ENCODE results near the gene STEAP2.
A peak's percentile ranks its signal among the peaks of the same experiment; 100 is the strongest.

Gene STEAP2

DNA sequence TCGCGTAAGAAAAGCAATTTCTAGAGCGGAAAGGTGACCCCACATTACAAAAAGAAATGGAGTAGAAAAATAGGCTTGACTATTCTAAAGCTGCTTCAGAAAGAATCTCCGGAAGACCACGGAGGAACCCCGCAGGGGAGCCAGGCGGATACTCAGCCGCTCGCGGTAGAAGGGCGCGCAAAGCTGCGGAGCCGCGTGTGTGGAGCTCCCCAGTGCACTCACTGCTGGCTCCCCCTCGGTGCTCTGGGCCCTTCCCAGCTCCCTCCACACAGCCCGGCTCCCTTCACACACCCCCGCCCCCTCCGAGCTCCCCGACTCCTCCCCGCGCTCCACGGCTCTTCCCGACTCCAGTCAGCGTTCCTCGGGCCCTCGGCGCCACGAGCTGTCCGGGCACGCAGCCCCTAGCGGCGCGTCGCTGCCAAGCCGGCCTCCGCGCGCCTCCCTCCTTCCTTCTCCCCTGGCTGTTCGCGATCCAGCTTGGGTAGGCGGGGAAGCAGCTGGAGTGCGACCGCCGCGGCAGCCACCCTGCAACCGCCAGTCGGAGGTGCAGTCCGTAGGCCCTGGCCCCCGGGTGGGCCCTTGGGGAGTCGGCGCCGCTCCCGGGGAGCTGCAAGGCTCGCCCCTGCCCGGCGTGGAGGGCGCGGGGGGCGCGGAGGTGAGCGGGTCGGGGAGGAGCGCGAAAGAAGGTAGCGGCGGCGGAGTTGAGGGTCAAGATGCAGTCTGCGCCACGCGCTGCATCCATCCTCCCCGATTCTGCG lies at the start of gene STEAP2:
STEAP2 (plus strand) TSS at position 350 of the 758 bp plus-strand sequence. CDS start 13,343 bp downstream, outside the sequence.
- Histone ChIP-seq H3K27ac (ENCODE audit: low read length) (no peak within 1 kb of the TSS), H3K9me3 (ENCODE audit: insufficient read depth, low read depth, low read length) (no peaks in the 10 kb centered on the region), H3K36me3 (ENCODE audit: insufficient read depth, low read depth, low read length) (no peaks in the 10 kb centered on the region), H3K4me3 (ENCODE audit: low read length) (peak within 1 kb of the TSS; percentile 89), H3K27me3 (ENCODE audit: insufficient read depth, low read length) (peaks cover 11% of the 10 kb centered on the region; the same call in 1 of the 2 replicates), H3K4me1 (ENCODE audit: insufficient read depth, low read length) (peaks cover 30% of the 10 kb centered on the region), H3K9ac (ENCODE audit: low read depth, low read length) (peak within 1 kb of the TSS; percentile 79; the same call in 1 of the 2 replicates)

GRCh38 chr7:90163534-90163933 lies 48.0 kb upstream of the STEAP2 start:
- Histone ChIP-seq H3K9me3 (ENCODE audit: insufficient read depth, low read depth, low read length) (no peaks in the 10 kb centered on the region), H3K9ac (ENCODE audit: low read depth, low read length) (no peak overlapping the region), H3K4me1 (ENCODE audit: insufficient read depth, low read length) (no peaks in the 10 kb centered on the region), H3K36me3 (ENCODE audit: insufficient read depth, low read depth, low read length) (no peaks in the 10 kb centered on the region), H3K4me3 (ENCODE audit: low read length) (no peak overlapping the region), H3K27ac (ENCODE audit: low read length) (no peak overlapping the region), H3K27me3 (ENCODE audit: insufficient read depth, low read length) (no peaks in the 10 kb centered on the region)

DNA sequence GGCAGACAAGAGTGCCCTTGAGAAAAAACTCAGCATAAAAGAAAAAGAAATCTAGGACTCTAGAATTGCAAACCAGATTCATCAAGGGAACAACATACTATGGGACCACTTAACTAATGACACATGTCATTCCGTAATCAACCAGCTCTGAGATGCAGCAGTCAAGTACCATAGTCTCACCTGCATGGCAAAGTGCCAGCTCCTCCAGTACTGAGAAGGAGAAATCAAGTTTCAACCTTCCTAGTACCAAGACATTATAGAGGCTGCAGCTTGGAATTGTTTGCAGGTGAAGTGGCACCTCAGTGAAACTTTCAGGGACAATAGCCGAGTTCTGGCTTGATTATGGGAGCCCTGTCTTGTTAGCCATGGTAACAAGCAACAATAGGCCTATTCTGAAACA lies 45.8 kb upstream of the STEAP2 start:
- no peak overlapping the region for H3K27ac ChIP-seq (ENCODE audit: low read length)
- H3K9me3 ChIP-seq (ENCODE audit: insufficient read depth, low read depth, low read length): no peaks in the 10 kb centered on the region
- no peaks in the 10 kb centered on the region for H3K27me3 ChIP-seq (ENCODE audit: insufficient read depth, low read length)
- no peaks in the 10 kb centered on the region for H3K4me1 ChIP-seq (ENCODE audit: insufficient read depth, low read length)
- H3K9ac ChIP-seq (ENCODE audit: low read depth, low read length): no peak overlapping the region
- H3K4me3 ChIP-seq (ENCODE audit: low read length): no peak overlapping the region
- H3K36me3 ChIP-seq (ENCODE audit: insufficient read depth, low read depth, low read length): no peaks in the 10 kb centered on the region

DNA sequence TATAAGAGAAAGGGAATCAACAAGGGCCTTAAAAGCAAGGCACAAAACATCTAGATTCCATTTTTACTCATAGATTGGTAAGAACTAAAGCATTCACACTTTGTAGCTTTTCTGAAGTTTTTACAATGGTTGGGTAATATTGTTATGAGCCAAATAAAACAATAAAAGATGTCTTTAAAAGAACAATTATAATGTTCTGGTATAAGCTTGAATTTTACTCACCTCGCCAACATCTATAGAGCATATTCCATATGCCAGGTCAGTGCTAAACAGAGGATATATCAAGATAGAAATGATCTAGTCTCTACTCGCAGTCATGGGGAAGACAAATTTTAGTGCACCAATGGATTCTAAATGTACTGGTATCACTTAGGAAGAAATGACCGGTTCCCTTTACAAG lies 45.4 kb upstream of the STEAP2 start:
- H3K27me3 ChIP-seq (ENCODE audit: insufficient read depth, low read length): no peaks in the 10 kb centered on the region
- no peaks in the 10 kb centered on the region for H3K36me3 ChIP-seq (ENCODE audit: insufficient read depth, low read depth, low read length)
- H3K4me3 ChIP-seq (ENCODE audit: low read length): no peak overlapping the region
- H3K9me3 ChIP-seq (ENCODE audit: insufficient read depth, low read depth, low read length): no peaks in the 10 kb centered on the region
- no peaks in the 10 kb centered on the region for H3K4me1 ChIP-seq (ENCODE audit: insufficient read depth, low read length)
- no peak overlapping the region for H3K9ac ChIP-seq (ENCODE audit: low read depth, low read length)
- H3K27ac ChIP-seq (ENCODE audit: low read length): no peak overlapping the region

DNA sequence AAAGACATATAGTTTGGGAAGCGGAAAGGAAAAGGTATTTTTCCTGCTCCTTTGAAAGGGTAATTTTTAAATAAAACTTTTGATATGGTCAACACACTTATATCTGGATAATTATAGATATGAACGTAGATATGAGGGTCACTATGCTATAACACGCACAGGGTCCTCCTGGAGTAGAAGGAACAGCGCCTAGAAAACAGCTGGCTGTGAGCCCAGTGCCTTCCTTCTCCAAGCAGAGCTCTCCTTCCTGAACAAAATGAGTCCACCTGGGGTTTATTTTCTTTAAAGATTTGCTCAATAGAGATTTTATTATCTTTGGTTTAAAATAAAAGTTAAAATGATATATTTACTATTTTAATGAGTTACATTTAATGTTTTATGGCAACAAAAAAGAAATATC lies 44.2 kb upstream of the STEAP2 start:
- Histone ChIP-seq H3K36me3 (ENCODE audit: insufficient read depth, low read depth, low read length) (no peaks in the 10 kb centered on the region), H3K9me3 (ENCODE audit: insufficient read depth, low read depth, low read length) (no peaks in the 10 kb centered on the region), H3K4me1 (ENCODE audit: insufficient read depth, low read length) (no peaks in the 10 kb centered on the region), H3K27me3 (ENCODE audit: insufficient read depth, low read length) (no peaks in the 10 kb centered on the region), H3K4me3 (ENCODE audit: low read length) (no peak overlapping the region), H3K27ac (ENCODE audit: low read length) (no peak overlapping the region), H3K9ac (ENCODE audit: low read depth, low read length) (no peak overlapping the region)

GRCh38 chr7:90169891-90170290 lies 41.6 kb upstream of the STEAP2 start:
- Histone ChIP-seq H3K4me1 (ENCODE audit: insufficient read depth, low read length) (no peaks in the 10 kb centered on the region), H3K27me3 (ENCODE audit: insufficient read depth, low read length) (no peaks in the 10 kb centered on the region), H3K9ac (ENCODE audit: low read depth, low read length) (no peak overlapping the region), H3K27ac (ENCODE audit: low read length) (no peak overlapping the region), H3K4me3 (ENCODE audit: low read length) (no peak overlapping the region), H3K36me3 (ENCODE audit: insufficient read depth, low read depth, low read length) (no peaks in the 10 kb centered on the region), H3K9me3 (ENCODE audit: insufficient read depth, low read depth, low read length) (no peaks in the 10 kb centered on the region)

- no peaks in the 10 kb centered on the region for H3K27me3 ChIP-seq (ENCODE audit: insufficient read depth, low read length)
- H3K27ac ChIP-seq (ENCODE audit: low read length): no peak overlapping the region
- H3K4me1 ChIP-seq (ENCODE audit: insufficient read depth, low read length): no peaks in the 10 kb centered on the region
- H3K9me3 ChIP-seq (ENCODE audit: insufficient read depth, low read depth, low read length): no peaks in the 10 kb centered on the region
- H3K4me3 ChIP-seq (ENCODE audit: low read length): no peak overlapping the region
- H3K9ac ChIP-seq (ENCODE audit: low read depth, low read length): no peak overlapping the region
- H3K36me3 ChIP-seq (ENCODE audit: insufficient read depth, low read depth, low read length): no peaks in the 10 kb centered on the region
Measured at GRCh38 chr7:90172121-90172520, 39.4 kb upstream of the STEAP2 start.

DNA sequence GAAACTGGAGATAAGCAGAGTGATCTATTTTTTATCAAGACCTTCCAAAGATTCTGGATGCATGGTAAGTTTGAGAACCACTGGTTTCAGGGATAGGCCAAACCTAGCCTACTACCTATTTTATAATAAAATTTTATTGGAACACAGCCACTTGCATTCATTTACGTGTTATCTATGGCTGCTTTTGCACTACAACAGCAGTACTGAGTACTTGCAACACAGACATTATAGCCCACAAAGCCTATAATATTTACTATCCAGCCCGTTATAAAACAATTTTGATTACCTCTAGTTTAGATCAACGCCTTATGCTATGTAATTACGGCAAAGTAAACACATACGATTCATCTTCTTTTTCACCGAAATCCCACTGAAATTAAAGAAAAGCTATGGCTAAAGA lies 38.9 kb upstream of the STEAP2 start:
- Histone ChIP-seq H3K36me3 (ENCODE audit: insufficient read depth, low read depth, low read length) (no peaks in the 10 kb centered on the region), H3K9me3 (ENCODE audit: insufficient read depth, low read depth, low read length) (no peaks in the 10 kb centered on the region), H3K4me3 (ENCODE audit: low read length) (no peak overlapping the region), H3K9ac (ENCODE audit: low read depth, low read length) (no peak overlapping the region), H3K27me3 (ENCODE audit: insufficient read depth, low read length) (no peaks in the 10 kb centered on the region), H3K27ac (ENCODE audit: low read length) (no peak overlapping the region), H3K4me1 (ENCODE audit: insufficient read depth, low read length) (no peaks in the 10 kb centered on the region)

GRCh38 chr7:90173127-90173844 lies 38.3 kb upstream of the STEAP2 start:
- no peak overlapping the region for H3K27ac ChIP-seq (ENCODE audit: low read length)
- H3K27me3 ChIP-seq (ENCODE audit: insufficient read depth, low read length): no peaks in the 10 kb centered on the region
- no peak overlapping the region for H3K9ac ChIP-seq (ENCODE audit: low read depth, low read length)
- H3K9me3 ChIP-seq (ENCODE audit: insufficient read depth, low read depth, low read length): no peaks in the 10 kb centered on the region
- no peak overlapping the region for H3K4me3 ChIP-seq (ENCODE audit: low read length)
- no peaks in the 10 kb centered on the region for H3K36me3 ChIP-seq (ENCODE audit: insufficient read depth, low read depth, low read length)
- no peaks in the 10 kb centered on the region for H3K4me1 ChIP-seq (ENCODE audit: insufficient read depth, low read length)

DNA sequence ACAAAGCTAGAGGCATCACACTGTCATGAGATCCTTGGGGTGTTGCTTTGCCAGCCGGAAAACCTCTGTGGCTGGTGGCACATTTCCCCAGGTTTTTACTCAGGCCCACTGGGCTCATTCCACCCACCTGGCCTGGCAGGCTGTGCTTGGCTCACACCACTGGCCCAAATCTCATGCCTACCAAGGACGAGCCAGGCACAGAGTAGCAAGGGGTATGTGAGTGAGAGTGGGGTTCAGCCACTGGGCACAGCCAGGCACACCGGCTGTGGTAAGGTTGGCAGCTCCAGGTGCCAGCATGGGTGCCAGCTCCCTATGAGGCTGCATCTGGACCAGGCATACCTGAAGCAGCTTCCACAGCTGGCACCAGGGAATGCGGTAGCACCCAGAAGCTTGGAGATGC lies 35.9 kb upstream of the STEAP2 start:
- H3K4me1 ChIP-seq (ENCODE audit: insufficient read depth, low read length): peaks cover 7% of the 10 kb centered on the region; the same call in 1 of the 2 replicates
- no peaks in the 10 kb centered on the region for H3K9me3 ChIP-seq (ENCODE audit: insufficient read depth, low read depth, low read length)
- no peak overlapping the region for H3K27ac ChIP-seq (ENCODE audit: low read length)
- no peak overlapping the region for H3K4me3 ChIP-seq (ENCODE audit: low read length)
- no peaks in the 10 kb centered on the region for H3K36me3 ChIP-seq (ENCODE audit: insufficient read depth, low read depth, low read length)
- H3K9ac ChIP-seq (ENCODE audit: low read depth, low read length): no peak overlapping the region
- no peaks in the 10 kb centered on the region for H3K27me3 ChIP-seq (ENCODE audit: insufficient read depth, low read length)

- H3K27ac ChIP-seq (ENCODE audit: low read length): no peak overlapping the region
- H3K36me3 ChIP-seq (ENCODE audit: insufficient read depth, low read depth, low read length): no peaks in the 10 kb centered on the region
- no peaks in the 10 kb centered on the region for H3K9me3 ChIP-seq (ENCODE audit: insufficient read depth, low read depth, low read length)
- no peaks in the 10 kb centered on the region for H3K27me3 ChIP-seq (ENCODE audit: insufficient read depth, low read length)
- peaks cover 8% of the 10 kb centered on the region; the same call in 1 of the 2 replicates for H3K4me1 ChIP-seq (ENCODE audit: insufficient read depth, low read length)
- H3K9ac ChIP-seq (ENCODE audit: low read depth, low read length): no peak overlapping the region
- no peak overlapping the region for H3K4me3 ChIP-seq (ENCODE audit: low read length)
Measured at GRCh38 chr7:90176195-90176594, 35.3 kb upstream of the STEAP2 start.

- no peak overlapping the region for H3K27ac ChIP-seq (ENCODE audit: low read length)
- H3K9me3 ChIP-seq (ENCODE audit: insufficient read depth, low read depth, low read length): no peaks in the 10 kb centered on the region
- no peak overlapping the region for H3K4me3 ChIP-seq (ENCODE audit: low read length)
- no peaks in the 10 kb centered on the region for H3K27me3 ChIP-seq (ENCODE audit: insufficient read depth, low read length)
- H3K4me1 ChIP-seq (ENCODE audit: insufficient read depth, low read length): peaks cover 8% of the 10 kb centered on the region; the same call in 1 of the 2 replicates
- no peaks in the 10 kb centered on the region for H3K36me3 ChIP-seq (ENCODE audit: insufficient read depth, low read depth, low read length)
- no peak overlapping the region for H3K9ac ChIP-seq (ENCODE audit: low read depth, low read length)
Measured at GRCh38 chr7:90178166-90178565, 33.4 kb upstream of the STEAP2 start.
